Activated CD8-positive, alpha-beta memory T cell treated with anti-CD3 and anti-CD28 coated beads for 48 hours (primary cell): Measurements from ENCODE around the gene LCA5L.

ENCODE experiments used
- DNase-seq, 3 experiments: peaks; one replicate each; pipeline ENCODE4 v3.0.0-alpha.2; 2020; ENCODE audit warnings: low read depth in 2 of 3, low spot score in 2 of 3

LCA5L gene

DNA sequence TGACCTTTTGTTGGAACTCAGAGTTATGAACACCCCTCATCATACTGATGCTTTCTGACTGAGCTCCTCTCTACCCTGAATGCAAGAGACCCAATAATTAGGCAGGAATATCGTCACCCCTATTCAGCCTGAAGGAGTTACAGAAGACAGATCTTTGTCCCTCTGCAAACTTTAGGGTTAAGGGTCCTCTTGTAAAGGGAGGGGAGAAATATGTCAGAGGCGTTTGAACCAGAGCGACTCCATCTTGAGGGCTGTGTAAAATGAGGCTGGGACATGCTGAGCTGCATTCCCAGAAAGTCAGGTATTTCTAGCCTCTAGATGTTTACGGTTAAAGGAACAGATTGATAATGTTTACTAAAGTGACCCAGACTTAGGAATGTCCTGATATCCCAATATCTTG, 86.2 kb downstream of the LCA5L start:
- no peak for DNase-seq
